HEK293 (cell line): Measurements from ENCODE around the gene NF2.

Experiments used
- CTCF ChIA-PET: fragments of 350-600 bp; formaldehyde crosslinking; extraction: SDS; loops from one replicate; lab custom pipeline; 2021; ENCODE audit warnings: antibody characterized with exemption; lab: Yijun Ruan, JAX
- POLR2A ChIA-PET: fragments of 300-600 bp; formaldehyde crosslinking; extraction: SDS; loops from one replicate; lab custom pipeline; 2020; ENCODE audit warnings: antibody characterized with exemption, inconsistent platforms; lab: Yijun Ruan, JAX
- H3K27ac ChIP-seq: fragments of 200-500 bp; sonication (Bioruptor generic); 2 replicates; pipeline ENCODE4 v1.5.1; 2014; ENCODE audit warnings: low read depth, low read length, control low read depth, inconsistent platforms; ENCODE audit errors: extremely low read depth
- H3K36me3 ChIP-seq, 2 experiments: fragments of 200-500 bp in 1 of 2; sonication (Bioruptor generic) in 1 of 2; 1 replicate in 1 of 2; 2 replicates in 1 of 2; pipeline ENCODE4 v1.5.1; 2014 to 2017; ENCODE audit warnings: inconsistent platforms in 2 of 2, low read length in 2 of 2; ENCODE audit not compliant: control insufficient read depth in 2 of 2, insufficient read depth in 1 of 2
- H3K4me1 ChIP-seq: fragments of 200-500 bp; sonication (Bioruptor generic); 2 replicates; pipeline ENCODE4 v1.5.1; 2014; ENCODE audit warnings: mild to moderate bottlenecking, low read length, inconsistent platforms; ENCODE audit not compliant: control insufficient read depth, insufficient read depth
- H3K4me3 ChIP-seq: 2 replicates; pipeline ENCODE4 v1.5.1; 2011; ENCODE audit warnings: low read depth, mild to moderate bottlenecking, control low read depth, low read length, moderate library complexity
- H3K9me3 ChIP-seq: fragments of 200-500 bp; sonication (Bioruptor generic); 2 replicates; pipeline ENCODE4 v1.5.1; 2014; ENCODE audit warnings: low read depth, low read length, inconsistent platforms; ENCODE audit not compliant: control insufficient read depth, insufficient read depth
- FEZF1 ChIP-seq: fragments of 450-650 bp; formaldehyde crosslinking; IDR thresholded peaks from 2 replicates; pipeline ENCODE4 v1.5.1; 2016; ENCODE audit warnings: missing biosample characterization, missing genetic modification characterization
- GLI2 ChIP-seq: fragments of 450-650 bp; formaldehyde crosslinking; IDR thresholded peaks from 2 replicates; pipeline ENCODE4; 2017; ENCODE audit warnings: missing biosample characterization, missing genetic modification characterization, low read depth, borderline replicate concordance
- KLF16 ChIP-seq: fragments of 450-650 bp; formaldehyde crosslinking; IDR thresholded peaks from 2 replicates; pipeline ENCODE4 v1.5.1; 2017; ENCODE audit warnings: missing biosample characterization, missing genetic modification characterization
- KLF7 ChIP-seq: fragments of 450-650 bp; formaldehyde crosslinking; IDR thresholded peaks from 2 replicates; pipeline ENCODE4 v1.5.1; 2016; ENCODE audit warnings: missing biosample characterization, missing genetic modification characterization, borderline replicate concordance
- OVOL3 ChIP-seq: fragments of 450-650 bp; formaldehyde crosslinking; IDR thresholded peaks from 2 replicates; pipeline ENCODE4 v1.5.1; 2016; ENCODE audit warnings: missing biosample characterization, missing genetic modification characterization
- PATZ1 ChIP-seq: fragments of 450-650 bp; formaldehyde crosslinking; IDR thresholded peaks from 2 replicates; pipeline ENCODE4 v1.5.1; 2016; ENCODE audit warnings: missing biosample characterization, missing genetic modification characterization
- PRDM1 ChIP-seq: fragments of 450-650 bp; formaldehyde crosslinking; IDR thresholded peaks from 2 replicates; pipeline ENCODE4; 2016; ENCODE audit warnings: missing biosample characterization, missing genetic modification characterization
- PRDM2 ChIP-seq: fragments of 450-650 bp; formaldehyde crosslinking; IDR thresholded peaks from 2 replicates; pipeline ENCODE4 v1.5.1; 2016; ENCODE audit warnings: missing biosample characterization, missing genetic modification characterization, borderline replicate concordance
- REPIN1 ChIP-seq: fragments of 450-650 bp; formaldehyde crosslinking; IDR thresholded peaks from 2 replicates; pipeline ENCODE4 v1.5.1; 2017; ENCODE audit warnings: missing biosample characterization, missing genetic modification characterization, low read depth
- SALL2 ChIP-seq: fragments of 450-650 bp; formaldehyde crosslinking; IDR thresholded peaks from 2 replicates; pipeline ENCODE4 v1.5.0; 2017; ENCODE audit warnings: missing biosample characterization, mild to moderate bottlenecking, missing genetic modification characterization, borderline replicate concordance
- YY1 ChIP-seq: fragments of 450-650 bp; formaldehyde crosslinking; IDR thresholded peaks from 2 replicates; pipeline ENCODE4 v1.5.1; 2018; ENCODE audit warnings: missing biosample characterization, missing genetic modification characterization
- ZBTB1 ChIP-seq: fragments of 450-650 bp; formaldehyde crosslinking; IDR thresholded peaks from 2 replicates; pipeline ENCODE4 v1.5.1; 2016; ENCODE audit warnings: missing biosample characterization, missing genetic modification characterization
- ZBTB21 ChIP-seq: fragments of 450-650 bp; formaldehyde crosslinking; IDR thresholded peaks from 2 replicates; pipeline ENCODE4 v1.5.1; 2017; ENCODE audit warnings: missing biosample characterization, missing genetic modification characterization
- ZFHX2 ChIP-seq: fragments of 450-650 bp; formaldehyde crosslinking; conservative IDR thresholded peaks from 2 replicates; pipeline ENCODE4 v1.5.1; 2016; ENCODE audit warnings: missing biosample characterization, missing genetic modification characterization
- ZNF18 ChIP-seq: fragments of 450-650 bp; formaldehyde crosslinking; IDR thresholded peaks from 2 replicates; pipeline ENCODE4 v1.5.1; 2016; ENCODE audit warnings: missing biosample characterization, missing genetic modification characterization
- ZNF248 ChIP-seq: fragments of 450-650 bp; formaldehyde crosslinking; IDR thresholded peaks from 2 replicates; pipeline ENCODE4 v1.5.1; 2017; ENCODE audit warnings: missing biosample characterization, missing genetic modification characterization
- ZNF324 ChIP-seq: fragments of 450-650 bp; formaldehyde crosslinking; IDR thresholded peaks from 2 replicates; pipeline ENCODE4 v1.5.1; 2016; ENCODE audit warnings: missing biosample characterization, missing genetic modification characterization
- ZNF350 ChIP-seq: fragments of 450-650 bp; formaldehyde crosslinking; IDR thresholded peaks from 2 replicates; pipeline ENCODE4 v1.5.0; 2017; ENCODE audit warnings: missing biosample characterization, mild to moderate bottlenecking, missing genetic modification characterization
- ZNF366 ChIP-seq: fragments of 450-650 bp; formaldehyde crosslinking; conservative IDR thresholded peaks from 2 replicates; pipeline ENCODE4 v1.5.1; 2016; ENCODE audit warnings: missing biosample characterization, missing genetic modification characterization
- ZNF37A ChIP-seq: fragments of 450-650 bp; IDR thresholded peaks from 2 replicates; pipeline ENCODE4 v1.5.1; 2018; ENCODE audit warnings: missing biosample characterization, missing genetic modification characterization
- ZNF423 ChIP-seq: fragments of 450-650 bp; formaldehyde crosslinking; IDR thresholded peaks from 2 replicates; pipeline ENCODE4 v1.5.1; 2016; ENCODE audit warnings: missing biosample characterization, missing genetic modification characterization
- ZNF48 ChIP-seq: fragments of 450-650 bp; formaldehyde crosslinking; IDR thresholded peaks from 2 replicates; pipeline ENCODE4 v1.5.1; 2016; ENCODE audit warnings: missing biosample characterization, missing genetic modification characterization
- ZNF501 ChIP-seq: fragments of 450-650 bp; formaldehyde crosslinking; IDR thresholded peaks from 2 replicates; pipeline ENCODE4 v1.5.1; 2016; ENCODE audit warnings: missing biosample characterization, missing genetic modification characterization
- ZNF513 ChIP-seq: fragments of 450-650 bp; IDR thresholded peaks from 2 replicates; pipeline ENCODE4 v1.5.1; 2018; ENCODE audit warnings: missing biosample characterization, missing genetic modification characterization
- ZNF561 ChIP-seq: fragments of 450-650 bp; IDR thresholded peaks from 2 replicates; pipeline ENCODE4 v1.5.1; 2018; ENCODE audit warnings: missing biosample characterization, missing genetic modification characterization, borderline replicate concordance
- ZNF701 ChIP-seq: fragments of 450-650 bp; formaldehyde crosslinking; IDR thresholded peaks from 2 replicates; pipeline ENCODE4 v1.5.1; 2016; ENCODE audit warnings: missing biosample characterization, missing genetic modification characterization

The NF2 gene

GRCh38 chr22:29581799-29582198, 21.6 kb upstream of the NF2 start:
- TF ChIP-seq SALL2 (tag by site-specific recombination) (no peak), REPIN1 (tag by site-specific recombination) (no peak), ZNF18 (tag by site-specific recombination) (no peak), ZNF48 (no peak), ZNF37A (tag by site-specific recombination) (no peak), ZBTB21 (tag by site-specific recombination) (no peak), GLI2 (tag by site-specific recombination) (no peak), ZNF701 (tag by site-specific recombination) (no peak), ZNF324 (tag by site-specific recombination) (no peak), ZNF561 (tag by site-specific recombination) (no peak)
- H3K9me3 ChIP-seq, result no peaks in the 10 kb centered on the region
- peaks cover 0 to 10% of the 10 kb centered on the region in 2 experiments; a peak in 2 of 3 replicates for H3K36me3 ChIP-seq
- H3K4me3 ChIP-seq, result no peak overlapping the region
- POLR2A ChIA-PET, result interaction anchor here (0.7 to 1.0 kb wide), 3 partner anchors 29 to 775 kb away, joined by 3 to 4 read pairs (median 3); partner anchors contain the start of gene SF3A1
- H3K4me1 ChIP-seq, result no peaks in the 10 kb centered on the region
- CTCF ChIA-PET, result no interaction called here
- no peak overlapping the region for H3K27ac ChIP-seq

GRCh38 chr22:29584975-29585374, 18.5 kb upstream of the NF2 start:
- Histone ChIP-seq H3K4me3 (no peak overlapping the region), H3K9me3 (no peaks in the 10 kb centered on the region), H3K36me3 (no peaks in the 10 kb centered on the region), H3K4me1 (no peaks in the 10 kb centered on the region), H3K27ac (no peak overlapping the region)
- ChIA-PET POLR2A (interaction anchor here (0.6 to 1.5 kb wide), 2 partner anchors 11 to 31 kb away, joined by 3 to 4 read pairs; partner anchors contain the start of gene THOC5), CTCF (interaction anchor here (0.7 to 0.9 kb wide), 3 partner anchors 14 to 120 kb away, joined by 3 to 6 read pairs (median 3); no protein-coding TSS in a partner anchor)
- TF ChIP-seq YY1, result no peak
- no peak for TF ChIP-seq OVOL3 (tag by site-specific recombination)
- no peak for TF ChIP-seq PRDM1 (tag by site-specific recombination)
- TF ChIP-seq ZBTB1 (tag by site-specific recombination), result no peak
- TF ChIP-seq KLF16 (tag by site-specific recombination), result no peak
- no peak for TF ChIP-seq REPIN1 (tag by site-specific recombination)
- no peak for TF ChIP-seq ZNF501 (tag by site-specific recombination)
- no peak for TF ChIP-seq ZFHX2
- no peak for TF ChIP-seq PRDM2 (tag by site-specific recombination)
- no peak for TF ChIP-seq ZNF366
- no peak for TF ChIP-seq PATZ1 (tag by site-specific recombination)
- TF ChIP-seq KLF7, result no peak
- TF ChIP-seq ZNF350 (tag by site-specific recombination), result no peak
- no peak for TF ChIP-seq ZNF423 (tag by site-specific recombination)
- no peak for TF ChIP-seq ZNF513 (tag by site-specific recombination)
- TF ChIP-seq ZNF248, result no peak
- no peak for TF ChIP-seq FEZF1 (tag by site-specific recombination)
